GM20000 (cell line): ENCODE results near the gene PPAT.

Experiments
- DNase-seq: peaks from one replicate; pipeline ENCODE4 v3.0.0; 2012; ENCODE audit warnings: low spot score
- TF ChIP-seq, protein P1 (sequence below): IDR thresholded peaks from 2 replicates; pipeline ENCODE4 v1.5.1; 2012; ENCODE audit warnings: mild to moderate bottlenecking, control low read depth; ENCODE audit errors: extremely low read depth, missing control alignments

The PPAT gene

DNA sequence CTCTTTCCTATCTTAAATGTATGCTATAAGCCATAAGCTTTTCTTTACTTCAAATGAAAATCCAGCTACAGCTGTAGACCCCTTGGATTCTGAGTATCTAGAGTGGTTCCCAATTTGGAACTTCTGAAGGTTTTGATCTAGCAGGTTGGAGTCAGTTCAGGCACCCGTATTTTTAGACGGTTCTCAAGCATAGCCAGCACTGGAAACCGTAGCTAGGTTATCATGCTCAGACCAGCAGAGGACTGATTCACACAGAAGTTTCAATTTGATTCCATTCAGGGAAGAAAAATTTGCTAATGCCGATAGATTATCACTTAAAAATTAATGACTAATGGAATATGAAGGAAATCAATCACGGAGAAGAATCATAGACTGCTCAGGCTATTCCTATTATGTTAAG, 11.2 kb downstream of the PPAT start:
- no peak for DNase-seq
- TF ChIP-seq, protein P1, sequence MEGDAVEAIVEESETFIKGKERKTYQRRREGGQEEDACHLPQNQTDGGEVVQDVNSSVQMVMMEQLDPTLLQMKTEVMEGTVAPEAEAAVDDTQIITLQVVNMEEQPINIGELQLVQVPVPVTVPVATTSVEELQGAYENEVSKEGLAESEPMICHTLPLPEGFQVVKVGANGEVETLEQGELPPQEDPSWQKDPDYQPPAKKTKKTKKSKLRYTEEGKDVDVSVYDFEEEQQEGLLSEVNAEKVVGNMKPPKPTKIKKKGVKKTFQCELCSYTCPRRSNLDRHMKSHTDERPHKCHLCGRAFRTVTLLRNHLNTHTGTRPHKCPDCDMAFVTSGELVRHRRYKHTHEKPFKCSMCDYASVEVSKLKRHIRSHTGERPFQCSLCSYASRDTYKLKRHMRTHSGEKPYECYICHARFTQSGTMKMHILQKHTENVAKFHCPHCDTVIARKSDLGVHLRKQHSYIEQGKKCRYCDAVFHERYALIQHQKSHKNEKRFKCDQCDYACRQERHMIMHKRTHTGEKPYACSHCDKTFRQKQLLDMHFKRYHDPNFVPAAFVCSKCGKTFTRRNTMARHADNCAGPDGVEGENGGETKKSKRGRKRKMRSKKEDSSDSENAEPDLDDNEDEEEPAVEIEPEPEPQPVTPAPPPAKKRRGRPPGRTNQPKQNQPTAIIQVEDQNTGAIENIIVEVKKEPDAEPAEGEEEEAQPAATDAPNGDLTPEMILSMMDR = no peak

DNA sequence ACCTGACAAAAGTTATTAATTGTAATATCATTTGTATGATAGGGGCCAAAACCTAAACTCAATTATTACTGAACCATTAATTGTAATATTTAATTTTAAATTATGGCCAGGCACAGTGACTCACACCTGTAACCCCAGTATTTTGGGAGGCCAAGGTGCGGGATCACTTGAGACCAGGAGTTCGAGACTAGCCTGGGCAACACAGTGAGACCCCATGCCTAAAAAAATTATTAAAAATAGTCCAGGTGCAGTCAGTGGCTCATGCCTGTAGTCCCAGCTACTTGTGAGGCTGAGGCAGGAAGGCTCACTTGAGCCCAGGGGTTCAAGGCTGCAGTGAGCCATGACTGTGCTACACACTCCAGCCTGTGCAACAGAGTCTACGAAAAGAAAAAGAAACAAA, 18.0 kb downstream of the PPAT start:
- TF ChIP-seq, protein P1 = no peak

DNA sequence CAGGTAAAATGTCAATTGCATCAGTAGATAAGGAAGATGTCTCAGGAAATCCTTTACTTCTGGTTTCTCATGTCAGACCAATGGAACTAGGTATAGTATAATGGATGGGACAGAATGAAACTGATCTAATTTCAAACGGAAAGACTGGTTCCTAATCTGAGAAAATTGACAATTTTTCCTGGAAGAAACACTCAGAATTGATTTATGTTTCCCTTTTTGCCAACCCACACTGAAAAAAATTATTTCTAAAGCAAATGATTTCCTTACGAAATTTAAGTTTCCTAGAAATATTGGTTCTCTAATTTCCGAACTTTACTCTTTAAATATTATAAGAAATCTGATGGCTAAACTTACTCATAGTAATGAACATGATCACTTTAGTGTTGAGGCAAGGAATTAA, 19.1 kb downstream of the PPAT start:
- TF ChIP-seq, protein P1 = no peak
- no peak for DNase-seq

More for the DNA sequence above, 18.0 kb downstream of the PPAT start:
- DNase-seq = no peak

DNA sequence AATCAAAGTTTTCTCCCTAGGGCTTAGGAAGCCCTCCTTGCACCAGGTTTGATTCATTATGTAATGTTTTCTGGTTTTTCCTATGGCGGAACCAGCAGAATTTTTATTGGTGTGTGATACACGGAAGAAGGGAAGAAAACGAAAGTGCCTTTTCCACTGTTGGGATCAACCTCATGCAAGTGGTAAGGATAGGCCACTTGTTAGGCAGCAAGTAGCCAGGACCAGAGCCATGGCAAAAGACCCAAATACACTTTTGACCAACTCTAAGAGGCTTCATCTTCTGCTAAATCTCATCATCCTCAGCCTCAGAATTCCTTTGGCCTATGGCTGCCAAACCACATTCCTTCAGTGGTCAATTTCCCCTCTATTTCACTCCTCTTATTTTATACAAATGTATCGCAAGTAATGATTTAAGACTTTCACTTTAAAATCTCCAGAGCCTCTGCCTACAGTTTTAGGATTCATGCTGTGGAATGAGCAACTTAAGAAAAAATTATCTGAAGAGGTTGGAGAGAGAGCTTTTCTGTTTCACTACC, 21.2 kb downstream of the PPAT start:
- no peak for DNase-seq
- TF ChIP-seq, protein P1 = no peak

DNA sequence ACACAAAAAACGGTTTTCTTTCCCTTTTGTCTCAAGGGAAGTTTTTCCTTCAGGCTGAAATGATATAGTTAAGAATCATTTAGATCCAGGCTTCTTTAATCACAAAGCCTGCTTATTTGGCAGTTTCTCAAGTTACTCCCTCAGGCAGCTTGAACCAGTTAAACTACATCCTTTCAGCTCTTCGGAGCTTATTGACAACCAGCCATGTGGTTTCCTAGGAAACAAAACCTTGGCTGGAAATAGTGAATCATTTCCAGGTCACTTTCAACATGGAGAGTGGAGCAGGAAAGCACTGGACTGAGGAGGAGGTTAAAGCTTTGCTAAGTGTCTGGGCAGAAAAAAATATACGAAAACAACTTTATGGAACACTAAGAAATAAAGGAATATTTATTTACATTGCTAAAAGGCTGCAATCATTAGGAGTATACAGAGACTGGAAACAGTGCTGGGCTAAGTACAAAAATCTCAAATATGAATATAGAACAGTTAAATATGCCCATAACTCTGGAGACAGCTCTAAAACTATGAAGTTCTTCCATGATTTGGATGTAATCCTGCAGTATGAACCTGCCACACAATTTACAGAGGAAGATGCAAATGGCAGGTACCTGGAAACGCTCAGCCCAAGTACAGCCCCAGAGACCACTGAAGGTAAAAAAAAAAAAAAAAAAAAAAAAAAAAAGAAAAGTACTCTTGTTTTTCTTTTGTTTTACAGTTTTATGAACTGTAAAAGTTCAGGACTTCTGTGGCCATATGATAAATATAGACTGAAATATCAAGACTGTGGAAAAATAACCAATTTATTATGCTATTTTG, 25.0 kb downstream of the PPAT start:
- DNase-seq = no peak
- TF ChIP-seq, protein P1 = no peak

DNA sequence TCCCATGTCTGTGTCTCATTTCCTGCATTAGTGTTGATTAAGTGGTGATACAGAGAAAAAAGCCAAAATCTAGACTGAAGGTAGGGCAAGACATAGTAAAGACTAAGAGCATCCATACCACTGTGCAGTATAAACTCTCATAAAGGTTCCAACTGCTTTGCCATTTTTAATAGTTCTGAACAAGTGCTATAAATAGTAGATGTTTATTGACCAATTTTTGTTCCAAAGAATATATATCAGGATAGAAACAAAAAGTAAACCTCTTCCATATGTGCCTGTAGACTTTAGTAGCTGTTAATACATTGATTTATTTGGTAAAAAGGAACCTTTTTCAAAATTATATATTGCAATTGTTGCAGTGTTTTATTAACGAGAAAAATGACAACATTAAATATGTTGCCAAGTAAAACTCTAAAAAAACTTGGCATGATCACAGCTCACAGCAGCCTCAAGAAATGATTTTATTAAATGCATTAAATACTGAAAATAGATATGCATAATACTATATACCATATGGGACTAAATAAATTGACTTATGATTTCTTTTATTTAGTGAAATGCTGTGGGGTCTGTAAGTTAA, 25.8 kb downstream of the PPAT start:
- TF ChIP-seq, protein P1 = no peak
- no peak for DNase-seq

DNA sequence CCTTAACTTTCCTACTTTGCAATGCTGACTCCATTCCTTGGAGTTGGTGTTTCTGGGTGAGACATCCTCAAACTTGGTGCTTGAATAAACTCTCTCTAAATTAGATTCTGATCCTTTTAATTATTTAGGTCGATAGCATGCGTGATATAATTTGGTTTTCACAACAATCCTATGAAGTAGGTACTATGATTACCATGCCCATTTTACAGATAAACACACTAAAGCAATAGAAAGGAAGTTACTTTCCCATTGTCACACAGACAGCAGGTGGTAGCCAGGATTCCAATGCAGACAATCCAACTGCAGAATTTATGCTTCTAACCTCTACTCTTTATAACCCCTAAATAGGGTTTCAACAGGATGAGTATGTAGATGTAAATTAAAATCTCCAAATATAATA, 26.4 kb downstream of the PPAT start:
- no peak for DNase-seq
- TF ChIP-seq, protein P1 = no peak
